ENCODE results near the gene HSPB7. TPM values are rescaled to one million over a fixed set of nuclear protein-coding genes. Genes with fewer than 3 reads are reported as not detected.
"Not testable (repeated sequence)": the region's sequence is repeated elsewhere in the genome, so short reads cannot be mapped to it uniquely, and the experiment has no call there.

Gene HSPB7
- total RNA-seq, 1 experiment from 2014 or later, result not detected

GRCh38 chr1:16029288-16029687, 11.4 kb upstream of the HSPB7 start:
- H2AFZ ChIP-seq (ENCODE audit: low read length), result no peak overlapping the region
- no peaks in the 10 kb centered on the region for H3K79me2 ChIP-seq (ENCODE audit: insufficient read depth, low read length)
- Mint-ChIP-seq H3K9me3 (peaks cover 0 to 2% of the 10 kb centered on the region in 2 experiments; a peak in 1 of 5 replicates), H3K4me3 (no peak overlapping the region), H3K36me3 (ENCODE audit: insufficient read depth in 1 of 3, low read depth in 3 of 3) (no peaks in the 10 kb centered on the region), H3K27me3 (ENCODE audit: low read depth) (peaks cover 31% of the 10 kb centered on the region), H3K4me1 (peaks cover 13 to 23% of the 10 kb centered on the region in 2 experiments), H3K27ac (no peak overlapping the region)
- no peaks in the 10 kb centered on the region for H3K79me1 ChIP-seq (ENCODE audit: insufficient read depth, low read depth, low read length, poor library complexity, severe bottlenecking)
- no peaks in the 10 kb centered on the region for H3K9me3 ChIP-seq (ENCODE audit: control insufficient read depth, low read depth, low read length)
- H3K23me2 ChIP-seq (ENCODE audit: insufficient read length, low read depth, low read length, poor library complexity, severe bottlenecking), result peaks cover 3% of the 10 kb centered on the region
- no peak overlapping the region for H3K56ac ChIP-seq (ENCODE audit: insufficient read length, low read depth, low read length)
- WGBS (ENCODE audit: extremely low coverage, insufficient read length, low lambda C conversion rate), result no CpG with 5 or more reads among the region's 1 CpG
- no peak overlapping the region for H2BK12ac ChIP-seq (ENCODE audit: insufficient read length, low read depth, low read length)
- TF ChIP-seq CTCF (conservative IDR thresholded peaks at IDR 0.05), result no peak
- no peak overlapping the region for H3K23ac ChIP-seq (ENCODE audit: insufficient read length, low read depth, low read length)
- H3T11ph ChIP-seq (ENCODE audit: low read length), result no peak overlapping the region
- no peak overlapping the region for H3K4ac ChIP-seq (ENCODE audit: low read depth, low read length)
- no peak overlapping the region for H2BK120ac ChIP-seq (ENCODE audit: low read depth, low read length, poor library complexity, severe bottlenecking)
- no peak overlapping the region for H4K91ac ChIP-seq (ENCODE audit: insufficient read length, low read depth, low read length)
- no peak for DNase-seq
- no peak overlapping the region for H2BK20ac ChIP-seq (ENCODE audit: low read depth, low read length, poor library complexity, severe bottlenecking)
- H2AK5ac ChIP-seq (ENCODE audit: insufficient read length, low read length), result no peak overlapping the region
- H3K14ac ChIP-seq (ENCODE audit: insufficient read depth, low read length), result no peak overlapping the region
- H3K4me2 ChIP-seq (ENCODE audit: insufficient read depth, insufficient read length, low read length), result no peak overlapping the region
- H2BK5ac ChIP-seq (ENCODE audit: insufficient read length, low read length), result no peak overlapping the region
- no peak overlapping the region for H4K8ac ChIP-seq (replicated peaks; ENCODE audit: insufficient read length, low read depth, low read length)
- H3K27ac ChIP-seq (ENCODE audit: insufficient read length, low read depth, low read length), result no peak overlapping the region
- H3K9ac ChIP-seq (ENCODE audit: extremely low read depth, insufficient read length, low read length), result no peak overlapping the region
- no peaks in the 10 kb centered on the region for H3K27me3 ChIP-seq (ENCODE audit: insufficient read depth, low read length)
- H3K4me1 ChIP-seq (ENCODE audit: insufficient read depth, low read length), result peaks cover 2% of the 10 kb centered on the region; the same call in 1 of the 2 replicates
- H2BK15ac ChIP-seq (ENCODE audit: low read depth, low read length), result no peak overlapping the region
- H3K18ac ChIP-seq (ENCODE audit: insufficient read length, low read depth, low read length), result no peak overlapping the region
- no peak overlapping the region for H4K5ac ChIP-seq (ENCODE audit: insufficient read length, low read depth, low read length)
- no peaks in the 10 kb centered on the region for H4K20me1 ChIP-seq (ENCODE audit: control insufficient read depth, insufficient read depth, insufficient read length)

DNA sequence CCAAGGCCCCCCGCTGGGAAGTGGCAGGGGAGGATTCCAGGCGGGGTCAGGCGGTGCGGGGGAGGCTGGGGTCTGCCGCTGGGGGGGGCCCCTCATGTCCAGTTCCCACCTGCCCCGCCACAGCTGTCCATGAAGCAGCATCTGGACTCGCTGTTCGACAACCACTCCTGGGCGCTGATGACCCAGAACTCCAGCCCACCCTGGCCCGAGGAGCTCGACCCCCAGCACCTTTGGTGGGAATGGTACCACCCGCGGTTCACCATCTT, 11.1 kb upstream of the HSPB7 start:
- H3K14ac ChIP-seq (ENCODE audit: insufficient read depth, low read length); H3K27me3 ChIP-seq (ENCODE audit: insufficient read depth, low read length); H4K8ac ChIP-seq (replicated peaks; ENCODE audit: insufficient read length, low read depth, low read length); H2BK120ac ChIP-seq (ENCODE audit: low read depth, low read length, poor library complexity, severe bottlenecking); H3K23ac ChIP-seq (ENCODE audit: insufficient read length, low read depth, low read length); H4K5ac ChIP-seq (ENCODE audit: insufficient read length, low read depth, low read length); H3K27ac Mint-ChIP-seq; H3K4me2 ChIP-seq (ENCODE audit: insufficient read depth, insufficient read length, low read length); H3K79me1 ChIP-seq (ENCODE audit: insufficient read depth, low read depth, low read length, poor library complexity, severe bottlenecking); H3K79me2 ChIP-seq (ENCODE audit: insufficient read depth, low read length); H3K9ac ChIP-seq (ENCODE audit: extremely low read depth, insufficient read length, low read length); H3K4ac ChIP-seq (ENCODE audit: low read depth, low read length); H3K23me2 ChIP-seq (ENCODE audit: insufficient read length, low read depth, low read length, poor library complexity, severe bottlenecking); H2BK12ac ChIP-seq (ENCODE audit: insufficient read length, low read depth, low read length); H3T11ph ChIP-seq (ENCODE audit: low read length); H4K20me1 ChIP-seq (ENCODE audit: control insufficient read depth, insufficient read depth, insufficient read length); H3K9me3 ChIP-seq (ENCODE audit: control insufficient read depth, low read depth, low read length); H2BK20ac ChIP-seq (ENCODE audit: low read depth, low read length, poor library complexity, severe bottlenecking); H2BK15ac ChIP-seq (ENCODE audit: low read depth, low read length); H2AFZ ChIP-seq (ENCODE audit: low read length); H3K4me3 Mint-ChIP-seq; H3K18ac ChIP-seq (ENCODE audit: insufficient read length, low read depth, low read length); H3K36me3 Mint-ChIP-seq (ENCODE audit: insufficient read depth in 1 of 3, low read depth in 3 of 3); H2AK5ac ChIP-seq (ENCODE audit: insufficient read length, low read length); H2BK5ac ChIP-seq (ENCODE audit: insufficient read length, low read length); H4K91ac ChIP-seq (ENCODE audit: insufficient read length, low read depth, low read length); DNase-seq; H3K27ac ChIP-seq (ENCODE audit: insufficient read length, low read depth, low read length); H3K9me3 Mint-ChIP-seq; H3K4me1 ChIP-seq (ENCODE audit: insufficient read depth, low read length); H3K56ac ChIP-seq (ENCODE audit: insufficient read length, low read depth, low read length): not testable (repeated sequence)
- Mint-ChIP-seq H3K27me3 (ENCODE audit: low read depth) (peaks cover 34% of the 10 kb centered on the region), H3K4me1 (peaks cover 13 to 23% of the 10 kb centered on the region in 2 experiments)
- WGBS (ENCODE audit: extremely low coverage, insufficient read length, low lambda C conversion rate), result no CpG with 5 or more reads among the region's 13 CpGs
